HEK293T (cell line): ENCODE measurements around the gene LINC00632.

ENCODE experiments used
- CTCF ChIA-PET: fragments of 350-600 bp; formaldehyde crosslinking; extraction: SDS; loops from one replicate; lab custom pipeline; 2021; ENCODE audit warnings: antibody characterized with exemption, inconsistent platforms; lab: Yijun Ruan, JAX
- POLR2A ChIA-PET: fragments of 350-600 bp; formaldehyde crosslinking; extraction: SDS; loops from one replicate; lab custom pipeline; 2020; ENCODE audit warnings: antibody characterized with exemption, inconsistent platforms; lab: Yijun Ruan, JAX
- DNase-seq: peaks from one replicate; pipeline ENCODE4 v3.0.0; 2012; ENCODE audit warnings: mixed read lengths; ENCODE audit errors: extremely low spot score
- ARNT ChIP-seq: fragments of 450-650 bp; IDR thresholded peaks from 2 replicates; pipeline ENCODE4 v1.6.1; 2017; ENCODE audit warnings: mild to moderate bottlenecking
- BHLHE40 ChIP-seq: fragments of 450-650 bp; IDR thresholded peaks from 2 replicates; pipeline ENCODE4 v1.6.1; 2016; ENCODE audit warnings: mild to moderate bottlenecking, moderate library complexity, borderline replicate concordance
- CTBP1 ChIP-seq: fragments of 450-650 bp; IDR thresholded peaks from 2 replicates; pipeline ENCODE4 v1.6.1; 2016; ENCODE audit warnings: borderline replicate concordance
- ELF4 ChIP-seq: fragments of 450-650 bp; IDR thresholded peaks from 2 replicates; pipeline ENCODE4 v1.6.1; 2017; ENCODE audit warnings: antibody characterized with exemption
- FOXA1 ChIP-seq: fragments of 450-650 bp; IDR thresholded peaks from 2 replicates; pipeline ENCODE4 v1.6.1; 2016; ENCODE audit warnings: mild to moderate bottlenecking
- FOXK2 ChIP-seq: fragments of 450-650 bp; IDR thresholded peaks from 2 replicates; pipeline ENCODE4 v1.6.1; 2016; ENCODE audit warnings: mild to moderate bottlenecking
- FOXM1 ChIP-seq: fragments of 450-650 bp; IDR thresholded peaks from 2 replicates; pipeline ENCODE4 v1.6.1; 2017; ENCODE audit warnings: mild to moderate bottlenecking, borderline replicate concordance
- HDGF ChIP-seq: fragments of 450-650 bp; IDR thresholded peaks from 2 replicates; pipeline ENCODE4 v1.6.1; 2017; ENCODE audit warnings: antibody characterized with exemption, borderline replicate concordance
- L3MBTL2 ChIP-seq: fragments of 450-650 bp; conservative IDR thresholded peaks from 2 replicates; pipeline ENCODE4 v1.6.1; 2016; ENCODE audit warnings: mild to moderate bottlenecking
- LEF1 ChIP-seq: fragments of 450-650 bp; IDR thresholded peaks from 2 replicates; pipeline ENCODE4 v1.6.1; 2017; ENCODE audit warnings: mild to moderate bottlenecking, borderline replicate concordance
- NFRKB ChIP-seq: fragments of 450-650 bp; IDR thresholded peaks from 2 replicates; pipeline ENCODE4 v1.6.1; 2016; ENCODE audit warnings: mild to moderate bottlenecking, moderate library complexity
- SP1 ChIP-seq: fragments of 450-650 bp; IDR thresholded peaks from 2 replicates; pipeline ENCODE4 v1.6.1; 2017
- SUZ12 ChIP-seq: fragments of 450-650 bp; IDR thresholded peaks from 2 replicates; pipeline ENCODE4 v1.6.1; 2016; ENCODE audit warnings: mild to moderate bottlenecking
- TARDBP ChIP-seq: fragments of 450-650 bp; IDR thresholded peaks from 2 replicates; pipeline ENCODE4 v1.6.1; 2016
- ZNF384 ChIP-seq: fragments of 450-650 bp; IDR thresholded peaks from 2 replicates; pipeline ENCODE4 v1.6.1; 2016
- TF ChIP-seq, protein P1 (sequence below): fragments of 450-650 bp; IDR thresholded peaks from 2 replicates; pipeline ENCODE4 v1.6.1; 2016

The LINC00632 gene

DNA sequence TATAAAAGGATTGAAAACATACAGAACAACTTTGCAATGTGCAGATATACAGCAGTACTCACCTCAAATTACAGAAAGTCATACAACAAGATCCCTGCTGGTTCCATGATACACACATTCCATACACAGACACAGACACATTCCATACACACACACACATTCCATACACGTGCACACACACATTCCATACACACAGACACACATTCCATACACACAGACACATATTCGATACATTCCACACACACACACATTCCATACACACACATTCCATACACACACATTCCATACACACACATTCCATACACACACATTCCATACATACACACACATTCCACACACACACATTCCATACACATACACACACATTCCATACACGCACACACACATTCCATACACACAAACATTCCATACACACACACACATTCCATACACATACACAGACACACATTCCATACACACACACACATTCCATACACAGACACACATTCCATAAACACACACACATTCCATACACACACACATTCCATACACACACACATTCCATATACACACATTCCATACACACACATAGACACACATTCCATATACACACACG lies 13.7 kb downstream of the LINC00632 start:
- ChIA-PET POLR2A (no interaction called here), CTCF (no interaction called here)
- no peak for DNase-seq
- TF ChIP-seq ZNF384: no peak
- TF ChIP-seq L3MBTL2: no peak
- TF ChIP-seq BHLHE40: no peak
- TF ChIP-seq, protein P1, sequence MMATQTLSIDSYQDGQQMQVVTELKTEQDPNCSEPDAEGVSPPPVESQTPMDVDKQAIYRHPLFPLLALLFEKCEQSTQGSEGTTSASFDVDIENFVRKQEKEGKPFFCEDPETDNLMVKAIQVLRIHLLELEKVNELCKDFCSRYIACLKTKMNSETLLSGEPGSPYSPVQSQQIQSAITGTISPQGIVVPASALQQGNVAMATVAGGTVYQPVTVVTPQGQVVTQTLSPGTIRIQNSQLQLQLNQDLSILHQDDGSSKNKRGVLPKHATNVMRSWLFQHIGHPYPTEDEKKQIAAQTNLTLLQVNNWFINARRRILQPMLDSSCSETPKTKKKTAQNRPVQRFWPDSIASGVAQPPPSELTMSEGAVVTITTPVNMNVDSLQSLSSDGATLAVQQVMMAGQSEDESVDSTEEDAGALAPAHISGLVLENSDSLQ: no peak

DNA sequence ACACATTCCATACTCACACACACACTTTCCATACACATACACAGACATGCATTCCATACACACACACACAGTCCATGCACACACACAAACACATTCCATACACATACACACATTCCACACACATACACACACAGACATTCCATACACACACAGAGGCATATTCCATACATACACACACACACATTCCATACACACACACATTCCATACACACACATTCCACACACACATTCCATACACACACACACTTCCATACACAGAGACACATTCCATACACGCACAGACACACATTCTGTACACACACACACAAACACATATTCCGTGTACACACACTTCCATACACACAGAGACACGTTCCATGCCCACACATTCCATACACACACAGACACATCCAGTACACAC lies 14.8 kb downstream of the LINC00632 start:
- POLR2A ChIA-PET: no interaction called here
- DNase-seq: no peak
- CTCF ChIA-PET: no interaction called here
- TF ChIP-seq L3MBTL2 (no peak), TARDBP (0 out of 2 replicates have a peak, but pooled peaks have one; percentile 3)

DNA sequence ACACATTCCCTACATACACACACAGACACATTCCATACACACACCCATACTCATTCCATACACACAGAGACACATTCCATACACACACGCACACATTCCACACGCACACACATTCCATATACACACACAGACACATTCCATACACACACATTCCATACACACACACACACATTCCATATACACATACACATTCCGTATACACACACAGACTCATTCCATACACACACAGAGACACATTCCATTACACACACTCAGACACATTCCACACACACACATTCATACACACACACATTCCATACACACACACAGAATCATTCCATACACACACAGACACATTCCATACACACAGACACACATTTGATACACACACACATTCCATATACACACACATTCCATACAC lies 15.2 kb downstream of the LINC00632 start:
- no peak for DNase-seq
- TF ChIP-seq HDGF (no peak), L3MBTL2 (no peak), BHLHE40 (no peak), SUZ12 (no peak), FOXM1 (no peak), FOXK2 (no peak), LEF1 (no peak), SP1 (no peak), ARNT (no peak), ELF4 (no peak), TARDBP (no peak), ZNF384 (no peak), FOXA1 (no peak), CTBP1 (no peak), NFRKB (no peak)
- TF ChIP-seq, protein P1: no peak
- CTCF ChIA-PET: no interaction called here
- POLR2A ChIA-PET: no interaction called here

DNA sequence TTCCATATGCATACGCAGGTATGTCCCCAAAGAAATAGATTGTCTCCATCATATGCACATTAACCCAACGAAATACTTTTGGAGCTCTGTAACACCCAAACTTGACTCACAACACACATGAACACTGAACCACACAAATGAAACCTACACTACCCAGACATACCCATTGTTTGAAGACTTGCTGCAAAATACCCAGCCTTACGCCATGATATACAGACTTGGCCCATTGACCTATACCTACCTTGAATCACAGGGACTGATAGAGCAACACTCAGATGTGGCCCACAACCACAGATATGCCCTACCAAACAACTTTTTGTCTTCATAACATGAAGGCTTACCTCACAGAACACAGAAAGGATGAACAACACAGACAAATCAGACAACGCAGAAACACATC lies 15.9 kb downstream of the LINC00632 start:
- DNase-seq: no peak
- TF ChIP-seq BHLHE40 (no peak), SP1 (no peak), FOXM1 (no peak), ELF4 (no peak), TARDBP (no peak), FOXA1 (no peak), ARNT (no peak)
- TF ChIP-seq, protein P1: no peak
- CTCF ChIA-PET: no interaction called here
- POLR2A ChIA-PET: no interaction called here

DNA sequence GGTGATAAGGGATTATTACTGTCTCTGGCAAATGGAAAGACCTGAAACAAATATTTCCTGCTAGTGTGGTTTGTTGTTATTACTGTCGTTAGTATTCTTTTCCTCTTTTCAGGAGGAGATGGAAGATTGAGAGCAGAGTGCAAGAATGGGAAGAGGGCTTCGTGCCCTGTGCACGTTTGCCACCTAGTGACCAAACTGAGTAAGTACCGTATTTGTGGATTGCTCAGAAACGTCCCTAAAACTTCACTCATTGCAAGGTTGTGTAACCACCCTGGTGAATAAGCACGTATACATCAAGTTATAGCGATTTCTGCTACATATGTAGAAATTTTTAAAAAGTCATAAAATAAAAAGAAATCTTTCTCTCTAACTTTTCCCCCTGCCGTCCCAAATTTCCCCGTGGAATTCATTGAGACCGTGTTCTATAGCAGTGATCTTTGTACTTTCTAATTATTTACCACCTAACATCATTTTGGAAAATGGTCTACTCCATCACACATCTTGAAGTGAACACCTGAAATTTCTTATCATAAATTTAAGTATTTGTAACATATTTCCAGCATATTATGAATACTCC lies 24.3 kb downstream of the LINC00632 start:
- ChIA-PET POLR2A (no interaction called here), CTCF (interaction anchor here (0.8 kb wide), 1 partner anchor 161 kb away, joined by 3 read pairs; no protein-coding TSS in a partner anchor)
- TF ChIP-seq NFRKB (no peak), CTBP1 (no peak), BHLHE40 (no peak), ARNT (no peak), LEF1 (no peak)
- DNase-seq: peak; percentile 67

DNA sequence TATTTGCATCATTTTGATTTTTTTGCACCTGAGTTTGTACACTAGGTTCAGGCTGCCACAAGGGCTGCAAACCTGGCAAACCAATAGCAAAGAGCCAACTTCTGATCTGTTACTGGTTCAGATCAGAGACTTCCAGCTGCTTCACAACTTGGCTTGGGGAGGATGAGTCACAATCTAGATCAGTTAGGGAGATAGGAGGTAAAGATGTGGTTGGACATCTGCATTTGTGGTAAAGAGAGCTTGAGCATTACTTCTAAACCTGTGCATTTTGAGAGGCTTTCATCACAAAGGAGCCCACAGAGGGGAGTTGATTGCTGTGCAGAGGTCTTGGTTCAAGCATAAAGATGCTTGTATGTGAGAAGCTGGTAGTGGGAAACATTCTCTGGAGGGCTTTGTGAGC lies 34.5 kb downstream of the LINC00632 start:
- TF ChIP-seq LEF1: no peak
- no peak for TF ChIP-seq BHLHE40
- no peak for TF ChIP-seq ZNF384
- TF ChIP-seq FOXA1: no peak
- no peak for TF ChIP-seq FOXM1
- TF ChIP-seq, protein P1: no peak
- TF ChIP-seq ARNT: no peak
- TF ChIP-seq SP1: no peak
- TF ChIP-seq NFRKB: no peak
- no peak for TF ChIP-seq L3MBTL2
- no peak for DNase-seq
- ChIA-PET CTCF (no interaction called here), POLR2A (no interaction called here)
